GM19035 (cell line): ENCODE data around the gene RPS6KC1.
"Not testable (repeated sequence)": the region's sequence is repeated elsewhere in the genome, so short reads cannot be mapped to it uniquely, and the experiment has no call there.

Experiments
- ATAC-seq: cut with Tn5 transposase; IDR thresholded peaks from one replicate; pipeline ENCODE4 v1.9.1; 2021; ENCODE audit not compliant: unreplicated experiment

The RPS6KC1 gene

GRCh38 chr1:213054142-213054541 is 3.1 kb downstream of the RPS6KC1 start:
- ATAC-seq = no peak

GRCh38 chr1:213054733-213055591 is 3.9 kb downstream of the RPS6KC1 start:
- no peak for ATAC-seq

- ATAC-seq = no peak
These were observed 4.7 kb downstream of the RPS6KC1 start for GRCh38 chr1:213055767-213056166.

- ATAC-seq = no peak
These were observed 6.4 kb downstream of the RPS6KC1 start for GRCh38 chr1:213057264-213058059.

GRCh38 chr1:213060836-213061235 is 9.8 kb downstream of the RPS6KC1 start:
- no peak for ATAC-seq

GRCh38 chr1:213061263-213061662 is 10.2 kb downstream of the RPS6KC1 start:
- ATAC-seq = no peak

GRCh38 chr1:213065800-213066199 is 14.8 kb downstream of the RPS6KC1 start:
- ATAC-seq = no peak

- no peak for ATAC-seq
These were observed 15.3 kb downstream of the RPS6KC1 start for GRCh38 chr1:213066363-213066762.

- no peak for ATAC-seq
These were observed 16.3 kb downstream of the RPS6KC1 start for GRCh38 chr1:213067352-213067751.

GRCh38 chr1:213070406-213070805 is 19.4 kb downstream of the RPS6KC1 start:
- peak; percentile 92 for ATAC-seq

GRCh38 chr1:213075725-213076124 is 24.7 kb downstream of the RPS6KC1 start:
- peak; percentile 84 for ATAC-seq

GRCh38 chr1:213082420-213083111 is 31.5 kb downstream of the RPS6KC1 start:
- ATAC-seq = no peak

- no peak for ATAC-seq
These were observed 32.0 kb downstream of the RPS6KC1 start for GRCh38 chr1:213083112-213083445.

GRCh38 chr1:213087911-213088310 is 36.9 kb downstream of the RPS6KC1 start:
- ATAC-seq = no peak

- no peak for ATAC-seq
These were observed 39.1 kb downstream of the RPS6KC1 start for GRCh38 chr1:213089924-213090677.

- ATAC-seq = no peak
These were observed 43.4 kb downstream of the RPS6KC1 start for GRCh38 chr1:213094446-213094845.

- ATAC-seq = no peak
These were observed 44.4 kb downstream of the RPS6KC1 start for GRCh38 chr1:213095467-213095866.

- no peak for ATAC-seq
These were observed 48.8 kb downstream of the RPS6KC1 start for GRCh38 chr1:213099682-213100399.

GRCh38 chr1:213100565-213100964 is 49.5 kb downstream of the RPS6KC1 start:
- ATAC-seq = not testable (repeated sequence)
